8988T (cell line): ENCODE results near the gene NDRG4.

Experiments
- DNase-seq: peaks from one replicate; pipeline ENCODE4 v3.0.0; 2011

Gene NDRG4

DNA sequence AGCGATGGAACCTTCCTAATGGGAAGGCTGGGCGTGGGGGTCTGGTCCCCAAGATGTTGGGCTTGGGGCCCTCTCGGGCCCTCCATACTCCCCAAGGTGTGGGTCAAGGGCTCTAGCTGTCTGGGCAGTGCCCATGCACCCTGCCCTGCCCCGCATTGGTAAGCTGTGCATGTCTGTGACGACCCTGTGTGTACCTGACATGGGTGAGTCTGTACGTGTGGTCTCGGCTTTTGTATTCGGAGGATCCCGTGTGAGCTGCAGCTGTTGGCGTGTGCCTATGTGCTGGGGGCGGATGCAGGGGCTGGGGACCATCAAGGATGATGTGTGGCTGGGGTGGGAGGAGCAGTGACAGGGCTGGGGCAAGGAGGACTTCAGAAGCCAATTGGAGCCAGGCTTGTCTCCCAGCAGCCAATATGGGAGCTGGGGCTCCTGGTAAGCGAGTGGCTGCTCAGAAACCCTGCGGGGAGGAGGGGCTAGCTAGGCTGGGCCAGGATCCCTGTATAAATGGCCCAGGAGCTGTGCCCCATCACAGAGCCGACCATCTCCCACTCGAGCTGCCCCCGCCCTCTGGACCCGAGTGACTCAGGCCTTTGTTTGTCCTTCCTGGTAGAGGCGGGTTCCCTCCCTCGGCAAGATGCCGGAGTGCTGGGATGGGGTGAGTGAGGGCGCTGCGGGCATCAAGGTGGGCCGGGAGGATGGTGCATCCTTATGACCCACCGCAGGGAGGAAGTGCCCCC, at the start of gene NDRG4:
Gene NDRG4 (plus strand): TSS at position 529 of the 737 bp plus-strand sequence. CDS start 106 bp downstream, at position 635.
- DNase-seq = peak; percentile 69

GRCh38 chr16:58450590-58450989, 49.4 kb upstream of the NDRG4 start:
- DNase-seq = no peak

GRCh38 chr16:58451265-58451689, 48.7 kb upstream of the NDRG4 start:
- no peak for DNase-seq

DNA sequence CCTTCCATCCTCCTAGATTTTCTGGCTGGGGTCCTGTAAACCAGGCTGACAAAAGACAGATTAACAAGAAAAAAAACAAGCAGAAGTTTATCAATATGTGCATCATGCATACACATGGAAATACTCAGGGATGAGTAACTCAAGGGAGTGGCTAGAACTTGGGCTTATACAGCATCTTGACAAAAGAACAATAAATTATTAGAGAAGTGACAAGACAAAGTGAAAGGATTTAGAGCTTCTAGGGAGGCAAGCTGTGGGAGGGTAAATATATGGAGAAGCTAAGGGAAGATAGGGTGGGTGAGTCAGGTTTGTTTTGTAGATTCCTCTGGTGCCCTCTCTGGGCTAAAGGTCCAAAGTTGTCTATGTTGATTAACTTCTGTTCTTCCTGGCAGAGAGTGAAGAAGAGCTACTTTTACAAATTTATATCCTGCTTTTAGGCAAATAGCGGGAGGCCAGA, 48.0 kb upstream of the NDRG4 start:
- DNase-seq = no peak

GRCh38 chr16:58452640-58453039, 47.3 kb upstream of the NDRG4 start:
- no peak for DNase-seq

DNA sequence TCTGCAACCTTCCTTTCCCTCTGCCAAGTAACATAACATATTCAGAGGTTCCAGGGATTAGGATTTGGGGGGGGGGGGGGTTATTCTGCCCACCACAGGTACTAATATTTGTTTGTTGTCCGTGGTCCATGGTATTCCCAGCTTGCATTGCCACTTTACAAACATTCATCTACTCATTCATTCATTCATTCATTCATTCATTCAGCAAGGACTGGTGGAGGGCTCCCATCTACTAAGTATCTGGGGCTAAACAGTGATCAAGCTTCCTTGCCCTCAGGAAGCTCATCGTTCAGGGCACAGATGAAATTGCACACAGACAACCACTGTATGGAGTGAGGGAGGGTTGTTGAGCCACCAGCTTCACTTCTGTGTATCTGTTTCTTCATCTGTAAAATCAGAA, 45.8 kb upstream of the NDRG4 start:
- DNase-seq = no peak

DNA sequence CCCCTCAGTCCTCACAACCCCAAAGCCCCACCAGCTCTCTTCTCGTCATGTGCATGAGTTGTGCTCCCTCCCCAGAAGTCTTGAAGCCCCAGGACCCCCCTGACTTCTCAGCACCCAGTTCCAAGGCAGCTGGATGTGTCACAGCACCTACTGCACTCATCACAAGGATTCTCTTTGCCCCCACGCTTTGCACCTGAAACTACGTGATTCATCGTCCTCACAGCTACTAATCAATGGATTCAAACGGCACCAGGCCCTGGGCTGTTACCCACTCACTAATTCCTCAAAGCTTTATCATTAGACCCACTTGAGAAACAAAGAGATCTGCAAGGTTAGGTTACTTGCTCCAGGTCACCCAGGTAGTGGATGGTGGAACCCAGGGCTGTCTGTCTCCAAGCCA, 45.1 kb upstream of the NDRG4 start:
- DNase-seq = no peak

DNA sequence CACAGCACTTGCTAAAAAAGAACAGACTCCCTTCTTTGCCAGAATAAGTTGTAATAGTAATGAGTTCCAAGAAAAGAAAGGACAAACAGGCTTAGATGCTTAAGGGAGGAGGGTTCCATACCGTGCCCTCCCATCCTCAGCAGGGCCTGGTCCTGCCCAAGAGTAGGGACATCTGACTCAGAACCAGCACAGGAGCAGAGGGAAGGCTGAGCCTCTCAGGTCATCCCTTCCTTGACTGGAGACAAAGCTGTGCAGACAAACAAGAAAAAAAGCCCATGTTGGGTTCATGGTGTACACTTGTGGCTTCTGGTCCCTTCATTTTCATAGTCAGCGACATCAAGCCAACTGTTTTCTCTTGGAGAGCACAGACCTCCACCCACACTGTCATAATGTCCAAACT, 44.2 kb upstream of the NDRG4 start:
- DNase-seq = no peak

GRCh38 chr16:58456193-58456592, 43.8 kb upstream of the NDRG4 start:
- DNase-seq = no peak

DNA sequence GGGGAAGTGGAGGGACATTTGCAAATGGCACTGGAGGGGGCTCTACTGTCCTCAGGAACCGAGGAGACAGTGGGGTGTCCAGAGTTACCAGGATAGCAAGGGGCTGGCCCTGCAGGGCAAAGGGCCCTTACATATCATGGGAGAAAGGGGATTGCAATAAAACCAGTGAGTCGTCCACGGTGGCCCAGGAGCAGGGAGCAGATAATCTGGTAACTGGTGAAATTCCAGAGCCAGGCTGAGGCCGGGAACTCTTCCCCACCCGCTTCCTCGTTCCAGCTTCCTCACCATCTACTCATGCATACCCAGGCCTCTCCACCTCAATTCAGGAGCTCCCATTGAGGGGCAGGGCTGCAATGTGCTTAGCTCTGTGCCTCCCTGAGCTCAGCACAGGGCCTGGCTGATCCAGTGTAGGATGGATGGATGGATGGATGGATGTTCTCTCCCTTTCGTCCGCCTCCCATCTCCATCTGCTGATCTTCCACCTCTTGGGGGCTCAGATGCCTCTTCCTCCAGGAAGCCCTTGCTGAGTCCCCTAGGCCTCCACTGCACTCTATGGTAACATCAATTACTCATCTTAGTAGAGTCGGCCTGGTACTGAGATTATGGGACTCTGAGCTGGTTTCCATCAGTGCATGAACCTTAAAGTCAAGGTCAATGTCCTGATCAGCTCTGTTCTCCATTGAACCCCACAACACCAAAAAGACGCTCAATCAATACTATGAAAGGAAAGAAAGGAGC, 41.2 kb upstream of the NDRG4 start:
- no peak for DNase-seq

- peak; percentile 68 for DNase-seq
Observed at GRCh38 chr16:58459344-58460218, 40.4 kb upstream of the NDRG4 start.

DNA sequence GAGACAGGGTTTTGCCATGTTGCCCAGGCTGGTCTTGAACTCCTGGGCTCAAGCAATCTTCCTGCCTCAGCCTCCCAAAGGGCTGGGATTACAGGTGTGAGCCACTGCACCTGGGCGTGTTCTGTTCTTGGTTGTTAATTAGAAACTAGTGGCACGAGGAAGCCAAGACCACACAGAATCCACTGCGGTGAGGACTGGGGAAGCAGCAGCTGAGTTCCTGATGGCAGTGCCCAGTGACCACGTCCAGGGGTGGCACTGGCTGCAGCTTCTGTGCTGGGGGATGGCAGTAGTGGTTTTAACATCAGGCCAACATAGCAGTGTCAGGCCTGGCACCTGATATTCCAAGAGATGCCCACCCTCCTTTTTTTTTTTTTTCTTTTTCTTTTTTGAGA, 39.7 kb upstream of the NDRG4 start:
- no peak for DNase-seq

GRCh38 chr16:58461056-58461455, 38.9 kb upstream of the NDRG4 start:
- no peak for DNase-seq

GRCh38 chr16:58461640-58462039, 38.3 kb upstream of the NDRG4 start:
- DNase-seq = no peak

GRCh38 chr16:58462089-58462488, 37.9 kb upstream of the NDRG4 start:
- DNase-seq = no peak

DNA sequence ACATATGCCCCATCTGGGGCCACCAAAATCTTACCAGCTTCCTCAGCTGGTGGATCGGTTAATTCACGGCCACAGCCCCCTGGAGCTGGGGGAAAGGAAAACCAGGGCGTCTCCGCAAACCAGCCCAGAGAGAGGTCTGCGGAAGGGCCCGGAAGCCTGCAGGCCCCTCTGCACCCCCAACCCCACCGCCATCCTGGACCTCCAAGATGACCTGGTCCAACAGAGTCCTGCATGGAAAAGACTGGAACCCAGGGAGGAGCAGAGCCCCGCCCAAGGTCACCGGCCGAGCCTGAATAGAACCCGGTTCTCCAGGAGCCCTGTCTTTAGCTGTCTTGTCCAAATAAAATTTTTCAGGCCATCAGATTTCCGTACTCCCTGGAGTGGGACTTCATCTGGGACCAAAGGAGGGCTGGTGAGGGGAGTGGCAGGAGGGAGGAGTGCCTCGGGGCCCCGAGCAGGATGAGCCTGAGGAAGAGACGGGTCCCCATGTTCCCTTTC, 37.4 kb upstream of the NDRG4 start:
- DNase-seq = no peak

GRCh38 chr16:58462997-58463941, 36.7 kb upstream of the NDRG4 start:
- DNase-seq = no peak

- peak; percentile 84 for DNase-seq
Observed at GRCh38 chr16:58464047-58464915, 35.7 kb upstream of the NDRG4 start.

DNA sequence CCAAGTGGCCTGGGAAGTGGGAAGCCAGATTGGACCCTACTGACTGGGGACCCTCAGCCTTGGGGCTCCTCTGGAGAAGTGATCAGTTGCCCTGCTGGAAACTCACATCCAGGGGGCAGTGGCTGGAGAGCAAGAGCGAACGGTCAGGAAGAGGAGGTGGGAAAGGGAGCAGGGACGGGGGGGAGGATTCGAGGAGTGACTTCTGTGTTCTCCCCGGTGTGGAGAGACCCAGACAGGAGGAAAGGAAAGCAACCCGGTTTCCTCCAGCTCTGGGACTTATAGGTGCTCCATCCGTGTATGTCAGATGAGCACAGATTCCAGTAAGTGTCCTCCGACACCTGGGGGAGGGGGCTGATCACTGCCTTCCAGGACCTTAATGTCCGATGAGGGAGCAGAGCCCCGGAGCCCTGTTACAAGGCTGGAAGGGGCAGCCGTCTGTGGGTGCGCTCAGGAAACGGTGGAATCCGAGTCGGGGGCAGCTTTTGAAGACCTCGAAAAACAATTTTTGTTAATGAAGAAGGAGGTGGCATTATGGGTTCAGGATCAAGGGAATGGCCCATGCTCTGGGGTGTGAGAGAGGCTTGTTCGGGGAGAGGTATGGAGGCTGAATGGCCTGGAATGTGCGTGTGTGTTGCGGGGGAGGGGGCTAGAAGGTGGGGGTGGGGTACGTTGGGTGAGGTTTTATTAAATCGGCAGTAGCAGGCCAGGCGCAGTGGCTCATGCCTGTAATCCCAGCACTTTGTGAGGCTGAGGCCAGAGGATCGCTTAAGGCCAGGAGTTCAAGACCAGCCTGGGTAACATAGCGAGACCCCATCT, 34.8 kb upstream of the NDRG4 start:
- DNase-seq = peak; percentile 98

DNA sequence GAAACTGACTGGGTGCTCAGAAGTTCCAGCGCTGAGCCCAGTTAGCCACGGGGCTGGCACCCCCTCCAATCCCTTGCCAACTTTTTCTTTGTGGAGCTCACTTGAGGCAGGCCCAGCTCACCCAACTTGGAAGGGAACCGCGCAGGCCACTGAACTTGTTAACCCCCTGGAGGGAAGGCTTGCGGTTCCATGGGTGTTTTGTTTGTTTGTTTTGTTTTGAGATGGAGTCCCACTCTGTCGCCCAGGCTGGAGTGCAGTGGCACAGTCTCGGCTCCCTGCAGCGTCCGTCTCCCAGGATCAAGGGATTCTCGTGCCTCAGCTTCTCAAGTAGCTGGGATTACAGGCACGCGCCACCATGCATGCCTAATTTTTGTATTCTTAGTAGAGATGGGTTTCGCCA, 34.1 kb upstream of the NDRG4 start:
- no peak for DNase-seq
